Daoy (cell line): Measurements from ENCODE around the gene IGSF21. TPM values are rescaled to one million over a fixed set of nuclear protein-coding genes. Genes with fewer than 3 reads are reported as not detected.

ENCODE experiments used
- DNase-seq: peaks from one replicate; pipeline ENCODE4 v3.0.0-alpha.2; 2015; ENCODE audit warnings: low read depth
- total RNA-seq: library from RNA; depleted of rRNA; stranded (reverse); fragments of >200 nt; shearing (Covaris generic); gene quantifications from 2 replicates; pipeline ENCODE4 v1.2.3, GENCODE V29; 2014

The IGSF21 gene
- total RNA-seq, 1 experiment from 2014 or later, result not detected

- peak; percentile 23 for DNase-seq
These were observed 68.2 kb downstream of the IGSF21 start for GRCh38 chr1:18175530-18176377.

DNA sequence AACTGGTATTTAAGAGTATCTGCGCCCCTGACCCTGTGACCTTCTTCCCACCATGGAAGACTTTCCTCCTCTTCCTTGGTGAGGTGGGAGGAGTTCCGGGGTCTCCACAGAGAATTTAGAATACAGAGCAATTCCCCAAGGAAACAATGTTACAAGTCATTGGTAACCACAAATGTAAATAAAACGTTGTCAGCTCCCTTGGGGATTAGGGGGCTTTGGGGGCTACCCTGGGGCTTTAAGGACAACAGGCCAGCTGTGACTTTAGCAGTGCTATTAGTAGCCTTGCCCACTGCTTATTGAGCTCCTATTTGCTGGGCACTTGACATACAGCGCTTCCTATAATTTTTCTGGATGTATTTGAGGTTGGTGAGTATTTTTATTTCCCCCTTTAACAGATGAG, 69.0 kb downstream of the IGSF21 start:
- DNase-seq, result no peak

GRCh38 chr1:18178111-18178510, 70.5 kb downstream of the IGSF21 start:
- no peak for DNase-seq

- no peak for DNase-seq
These were observed 71.4 kb downstream of the IGSF21 start for GRCh38 chr1:18179009-18179408.

GRCh38 chr1:18182398-18183160, 75.0 kb downstream of the IGSF21 start:
- DNase-seq, result peak; percentile 59

DNA sequence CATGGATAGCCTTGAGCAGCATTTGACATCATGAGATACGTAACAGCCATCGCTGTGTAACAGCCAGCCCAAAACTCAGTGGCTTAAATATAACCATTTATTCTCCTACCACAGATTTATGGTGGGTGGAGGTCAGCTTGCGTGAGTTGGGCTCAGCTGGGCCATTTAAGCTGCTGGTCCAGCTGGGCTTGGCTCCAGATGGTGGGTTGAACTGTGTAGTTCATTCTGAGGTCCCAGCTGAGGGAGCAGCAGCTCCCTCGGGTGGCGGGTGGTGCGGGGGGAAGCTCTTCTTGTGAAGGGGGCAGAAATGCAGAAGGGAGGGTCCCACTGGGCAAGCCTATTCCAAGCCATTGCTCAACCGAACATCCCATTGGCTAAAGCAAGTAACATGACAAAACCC, 75.9 kb downstream of the IGSF21 start:
- DNase-seq, result no peak

DNA sequence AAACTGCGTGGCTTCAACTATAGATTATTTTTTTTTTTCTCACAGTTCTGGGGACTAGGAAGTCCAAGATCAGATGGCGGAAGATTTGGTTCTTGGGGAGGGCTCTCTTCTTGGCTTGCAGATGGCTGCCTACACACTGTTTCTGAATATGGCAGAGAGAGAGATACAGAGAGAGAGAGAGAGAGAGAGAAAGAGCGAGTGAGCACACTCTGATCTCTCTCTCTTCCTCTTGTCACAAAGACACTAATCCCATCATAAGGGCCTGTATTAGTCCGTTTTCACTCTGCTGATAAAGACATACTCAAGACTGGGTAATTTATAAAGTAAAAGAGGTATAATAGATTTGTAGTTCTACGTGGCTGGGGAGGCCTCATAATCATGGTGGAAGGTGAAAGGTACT, 79.5 kb downstream of the IGSF21 start:
- DNase-seq, result no peak

GRCh38 chr1:18188820-18189517, 81.4 kb downstream of the IGSF21 start:
- no peak for DNase-seq

- no peak for DNase-seq
These were observed 83.0 kb downstream of the IGSF21 start for GRCh38 chr1:18190598-18190997.

DNA sequence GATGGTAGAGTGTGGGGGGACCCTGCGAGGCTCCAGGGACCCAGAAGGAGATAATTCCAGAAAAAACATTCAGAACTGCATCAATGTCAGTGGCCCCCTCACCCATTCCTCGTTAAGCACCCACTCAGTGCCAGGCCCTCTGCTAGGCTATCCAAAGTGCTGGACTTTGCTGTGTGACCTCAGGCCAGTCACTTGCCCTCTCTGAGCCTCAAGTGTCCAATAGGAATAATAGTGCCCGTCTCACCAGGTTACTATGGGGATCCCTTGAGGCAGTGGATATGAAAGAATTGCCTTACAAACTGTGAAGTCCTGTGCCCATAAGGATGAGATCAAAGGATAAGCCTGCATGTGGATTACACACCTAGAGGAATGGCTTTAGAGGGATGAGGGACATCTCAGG, 83.4 kb downstream of the IGSF21 start:
- DNase-seq, result no peak

- no peak for DNase-seq
These were observed 84.0 kb downstream of the IGSF21 start for GRCh38 chr1:18191481-18192155.

GRCh38 chr1:18192182-18192581, 84.6 kb downstream of the IGSF21 start:
- DNase-seq, result no peak

GRCh38 chr1:18192974-18193373, 85.4 kb downstream of the IGSF21 start:
- DNase-seq, result no peak

DNA sequence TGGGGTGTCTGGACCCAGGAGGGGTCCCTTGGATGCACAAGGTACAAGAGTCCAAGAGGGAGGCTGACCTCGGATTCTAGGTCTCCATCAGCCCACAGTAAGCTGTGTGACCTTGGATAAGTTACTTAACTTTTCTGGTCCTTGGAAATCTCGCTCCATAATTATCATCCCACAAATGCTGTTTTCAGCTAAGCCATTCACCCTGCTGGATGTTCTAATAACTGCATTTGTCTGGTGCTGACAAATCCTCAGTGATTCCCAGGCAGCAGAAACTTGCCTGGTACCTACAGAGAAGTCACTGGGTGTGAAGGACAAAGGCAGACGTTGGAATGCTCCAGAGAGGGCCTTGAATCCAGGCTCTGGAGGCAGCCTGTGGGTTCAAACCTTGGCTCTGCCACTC, 89.7 kb downstream of the IGSF21 start:
- DNase-seq, result no peak

- no peak for DNase-seq
These were observed 90.7 kb downstream of the IGSF21 start for GRCh38 chr1:18198260-18198659.

GRCh38 chr1:18199462-18199861, 91.9 kb downstream of the IGSF21 start:
- DNase-seq, result no peak

DNA sequence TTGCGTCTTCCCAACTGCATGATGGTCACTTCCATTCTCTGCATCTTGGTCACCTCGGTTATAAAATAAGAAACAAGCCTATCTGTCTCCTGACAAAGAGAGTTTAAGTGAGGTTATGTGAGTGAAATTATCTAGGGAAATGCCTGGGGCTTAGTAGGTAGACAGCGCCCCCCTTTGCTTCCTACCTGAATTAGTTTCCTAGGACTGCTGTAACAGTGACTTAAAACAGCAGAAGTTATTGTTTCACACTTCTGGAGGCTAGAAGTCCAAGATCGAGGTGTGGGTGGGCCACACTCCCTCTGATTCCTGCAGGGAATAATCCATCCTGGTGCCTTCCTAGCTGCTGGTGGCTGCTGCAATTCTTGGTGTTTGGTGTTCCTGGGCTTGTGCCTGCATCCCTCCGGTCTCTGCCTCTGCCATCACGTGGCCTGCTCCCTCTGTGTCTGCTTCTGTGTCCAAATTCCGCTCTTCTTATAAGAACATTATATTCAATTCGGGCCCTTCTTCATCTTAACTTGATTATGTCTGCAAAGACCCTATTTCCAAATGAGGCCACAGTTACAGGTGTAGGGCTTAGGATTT, 92.6 kb downstream of the IGSF21 start:
- DNase-seq, result no peak

DNA sequence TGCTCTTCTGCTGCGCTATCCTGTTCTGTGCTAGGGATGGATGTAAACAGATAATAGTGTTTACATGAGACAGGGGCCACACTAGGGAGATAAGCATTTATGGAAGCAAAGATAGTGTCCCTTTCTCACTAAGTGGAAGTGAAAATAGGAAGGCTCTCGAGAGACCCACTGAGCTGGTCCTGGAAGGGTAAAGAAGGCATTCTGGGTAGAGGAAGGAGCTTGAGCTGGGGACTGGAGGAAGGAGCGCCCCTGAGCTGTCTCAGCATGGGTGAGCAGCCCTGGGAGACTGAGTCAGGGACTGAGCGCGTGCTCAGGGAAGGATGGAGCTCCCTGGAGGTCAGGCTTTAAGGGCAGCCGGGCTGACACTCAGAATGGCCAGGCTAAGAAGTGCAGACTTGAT, 93.3 kb downstream of the IGSF21 start:
- DNase-seq, result no peak

- DNase-seq, result no peak
These were observed 94.6 kb downstream of the IGSF21 start for GRCh38 chr1:18201997-18202719.

DNA sequence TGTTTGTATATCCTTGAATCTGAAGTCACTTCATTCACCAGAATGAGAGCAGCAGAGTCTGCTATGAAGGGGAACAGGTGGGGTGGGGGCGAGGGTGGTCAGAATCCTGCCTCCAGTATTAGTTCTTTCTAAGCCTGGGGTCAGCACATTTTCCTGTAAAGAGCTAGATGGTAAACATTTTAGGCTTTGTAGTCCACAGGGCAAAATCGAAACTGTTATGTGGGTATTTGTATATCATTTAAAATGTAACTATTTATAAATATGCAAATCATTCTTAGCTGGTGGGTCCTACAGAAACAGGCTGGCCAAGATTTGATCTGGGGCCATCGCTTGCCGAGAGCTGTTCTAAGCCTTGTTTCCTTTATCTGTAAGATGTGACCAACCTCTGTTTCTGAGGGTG, 96.0 kb downstream of the IGSF21 start:
- no peak for DNase-seq

- DNase-seq, result no peak
These were observed 97.0 kb downstream of the IGSF21 start for GRCh38 chr1:18204575-18204974.
